SH-SY5Y (cell line): ENCODE measurements around the gene DNM2.

Source experiments
- GATA2 ChIP-seq: IDR thresholded peaks from 2 replicates; pipeline ENCODE4 v1.6.1; 2011; ENCODE audit warnings: mild to moderate bottlenecking, low read depth, low read length
- GATA3 ChIP-seq: IDR thresholded peaks from 2 replicates; pipeline ENCODE4 v1.6.1; 2011; ENCODE audit warnings: low read depth, mild to moderate bottlenecking, low read length, moderate library complexity

DNM2 gene

GRCh38 chr19:10717356-10718204, at the start of gene DNM2:
TSS of gene DNM2 (plus strand) at chr19:10718079. CDS start at chr19:10718243, 164 bp downstream.
- TF ChIP-seq GATA2 (no peak), GATA3 (no peak)

DNA sequence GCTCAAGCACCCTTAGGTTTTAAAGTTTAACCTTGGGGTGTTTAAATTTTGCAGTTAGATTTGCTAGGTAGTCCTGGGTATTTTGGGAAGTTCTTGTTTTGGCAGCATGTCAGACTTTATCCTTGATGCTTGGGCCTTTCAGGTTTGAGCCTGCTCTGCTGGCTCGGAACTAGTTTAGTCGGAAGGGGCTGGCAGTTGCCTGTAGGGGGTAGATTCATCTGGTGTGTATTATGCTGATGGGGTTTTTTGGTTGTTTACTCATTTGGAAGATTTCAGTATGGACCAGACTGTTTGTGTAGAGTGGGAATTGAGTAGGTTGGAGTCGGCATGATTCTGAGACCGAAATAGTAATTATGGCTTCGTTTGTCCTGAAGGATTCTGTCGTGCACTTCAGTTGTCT, 48.6 kb upstream of the DNM2 start:
- no peak for TF ChIP-seq GATA3
- no peak for TF ChIP-seq GATA2

- TF ChIP-seq GATA3 (no peak), GATA2 (no peak)
Observed at GRCh38 chr19:10670182-10670581, 47.7 kb upstream of the DNM2 start.

DNA sequence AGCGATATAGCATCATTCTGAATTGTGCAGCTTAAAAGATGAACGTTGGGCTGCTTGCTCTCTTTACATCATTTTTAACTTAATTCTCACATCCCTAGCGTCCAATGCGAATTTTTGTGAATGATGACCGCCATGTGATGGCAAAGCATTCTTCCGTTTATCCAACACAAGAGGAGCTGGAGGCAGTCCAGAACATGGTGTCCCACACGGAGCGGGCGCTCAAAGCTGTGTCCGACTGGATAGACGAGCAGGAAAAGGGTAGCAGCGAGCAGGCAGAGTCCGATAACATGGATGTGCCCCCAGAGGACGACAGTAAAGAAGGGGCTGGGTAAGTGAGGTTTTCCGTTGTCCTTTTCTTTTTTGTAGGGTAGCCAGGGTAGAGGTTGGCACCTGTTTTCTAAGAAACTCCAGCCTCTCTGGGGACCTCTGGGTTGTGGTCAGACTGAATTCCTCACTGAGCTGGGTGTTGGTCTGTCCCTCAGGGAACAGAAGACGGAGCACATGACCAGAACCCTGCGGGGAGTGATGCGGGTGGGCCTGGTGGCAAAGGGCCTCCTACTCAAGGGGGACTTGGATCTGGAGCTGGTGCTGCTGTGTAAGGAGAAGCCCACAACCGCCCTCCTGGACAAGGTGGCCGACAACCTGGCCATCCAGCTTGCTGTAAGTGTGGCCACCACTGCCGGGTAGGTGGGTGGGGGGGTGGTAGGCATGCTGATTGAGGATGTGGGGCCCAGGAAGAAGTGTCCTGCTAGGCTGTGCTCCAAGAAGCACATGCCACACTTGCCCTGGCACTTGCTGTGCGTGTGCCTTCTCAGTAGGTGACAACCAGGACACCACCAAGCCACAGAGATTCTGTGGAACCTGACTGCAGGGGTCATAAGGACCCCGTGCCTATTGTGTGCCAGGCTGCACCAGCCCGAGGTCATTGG, 46.7 kb upstream of the DNM2 start:
- TF ChIP-seq GATA2 (no peak), GATA3 (no peak)

GRCh38 chr19:10677751-10678150, 40.1 kb upstream of the DNM2 start:
- TF ChIP-seq GATA3 (no peak), GATA2 (peak; percentile 18; the same call in 1 of the 2 replicates)

- no peak for TF ChIP-seq GATA2
- TF ChIP-seq GATA3 = no peak
Observed at GRCh38 chr19:10678813-10679212, 39.1 kb upstream of the DNM2 start.

GRCh38 chr19:10679743-10680142, 38.1 kb upstream of the DNM2 start:
- no peak for TF ChIP-seq GATA2
- no peak for TF ChIP-seq GATA3

DNA sequence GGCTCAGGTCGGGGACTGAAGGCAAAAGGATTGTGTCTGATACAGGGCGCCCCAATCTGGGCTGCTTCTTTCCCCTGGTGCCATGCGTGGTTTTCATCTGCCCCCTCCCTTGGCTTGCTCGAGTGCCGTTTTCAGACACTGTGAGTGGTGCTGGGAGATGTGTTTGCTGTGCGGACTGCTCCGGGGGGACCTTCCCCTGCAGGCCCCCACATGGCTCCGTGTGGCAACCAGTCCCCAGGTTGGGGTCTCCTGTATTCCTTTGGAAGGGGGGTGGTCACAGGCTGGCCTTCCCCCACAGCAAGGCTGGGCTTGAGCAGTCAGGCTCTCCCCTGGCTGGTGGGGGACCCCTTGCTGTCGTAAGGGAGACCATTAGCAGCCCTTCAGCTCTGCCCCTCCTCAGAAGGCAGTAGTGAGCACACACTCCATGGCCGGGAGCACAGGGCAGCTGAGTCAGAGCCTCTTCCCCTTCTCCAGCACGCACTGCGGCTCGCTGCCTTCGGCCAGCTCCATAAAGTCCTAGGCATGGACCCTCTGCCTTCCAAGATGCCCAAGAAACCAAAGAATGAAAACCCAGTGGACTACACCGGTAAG, 37.2 kb upstream of the DNM2 start:
- TF ChIP-seq GATA2 (no peak), GATA3 (no peak)

- TF ChIP-seq GATA2 = no peak
- TF ChIP-seq GATA3 = no peak
Observed at GRCh38 chr19:10681658-10682057, 36.2 kb upstream of the DNM2 start.

DNA sequence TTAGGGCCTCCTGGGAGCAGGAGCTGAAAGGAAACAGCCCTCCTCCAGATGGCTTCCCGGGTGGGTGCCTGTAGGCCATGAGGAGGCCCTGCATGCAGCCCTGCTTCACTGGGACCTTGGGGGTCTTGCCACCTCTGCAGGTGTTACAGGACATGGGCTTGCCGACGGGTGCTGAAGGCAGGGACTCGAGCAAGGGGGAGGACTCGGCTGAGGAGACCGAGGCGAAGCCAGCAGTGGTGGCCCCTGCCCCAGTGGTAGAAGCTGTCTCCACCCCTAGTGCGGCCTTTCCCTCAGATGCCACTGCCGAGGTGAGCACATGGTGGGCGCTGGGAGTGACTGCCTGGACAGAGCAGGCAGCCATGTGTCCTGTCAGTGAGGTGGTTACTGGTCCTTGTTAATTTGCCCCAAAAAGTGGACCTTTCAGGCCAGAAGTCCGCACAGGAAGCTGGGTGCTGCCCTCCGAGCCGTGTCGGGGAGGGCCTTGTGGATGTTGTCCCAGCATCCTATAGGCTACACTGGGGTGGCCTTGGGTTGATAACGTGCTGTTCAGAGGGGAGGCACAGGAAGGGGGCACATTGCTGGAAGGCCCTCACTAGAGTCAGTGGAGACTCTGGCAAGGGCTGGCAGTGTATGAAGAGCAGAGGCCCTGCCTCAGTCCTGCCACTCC, 35.3 kb upstream of the DNM2 start:
- TF ChIP-seq GATA2 = no peak
- no peak for TF ChIP-seq GATA3

- no peak for TF ChIP-seq GATA3
- TF ChIP-seq GATA2 = no peak
Observed at GRCh38 chr19:10683064-10683426, 34.8 kb upstream of the DNM2 start.

GRCh38 chr19:10683582-10683981, 34.3 kb upstream of the DNM2 start:
- TF ChIP-seq GATA2 (no peak), GATA3 (no peak)

DNA sequence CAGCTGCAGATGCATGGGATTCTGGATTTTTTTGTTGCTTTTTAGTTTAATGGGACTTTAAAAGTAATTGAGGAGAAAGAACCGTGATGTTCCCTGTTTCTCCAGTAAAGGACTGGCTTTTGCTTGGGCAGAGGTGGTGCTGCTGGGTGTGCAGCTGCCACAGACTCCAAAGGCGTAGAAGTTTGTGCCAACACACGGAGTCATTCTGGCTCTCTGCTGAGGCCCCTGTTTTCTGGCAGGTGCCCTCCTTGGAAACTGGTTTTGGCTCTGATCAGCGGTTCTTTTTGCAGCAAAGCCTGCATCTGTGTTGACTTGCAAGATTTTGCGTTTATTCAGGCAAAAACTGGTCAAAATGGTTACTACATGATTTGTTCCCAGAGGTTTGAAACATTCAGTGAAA, 32.7 kb upstream of the DNM2 start:
- TF ChIP-seq GATA2 = no peak

GRCh38 chr19:10686193-10686592, 31.7 kb upstream of the DNM2 start:
- TF ChIP-seq GATA2 (no peak), GATA3 (no peak)
